H9 (cell line): ENCODE data around the gene PRDM8. TPM values are rescaled to one million over a fixed set of nuclear protein-coding genes. Genes with fewer than 3 reads are reported as not detected.
A peak's percentile ranks its signal among the peaks of the same experiment; 100 is the strongest.

Experiments
- DNase-seq: peaks from one replicate; pipeline ENCODE4 v3.0.0-alpha.2; 2017
- H2AFZ ChIP-seq: one replicate; pipeline ENCODE4 v1.6.1; 2013; ENCODE audit warnings: mild to moderate bottlenecking, low read length, control low read depth, moderate library complexity
- H2AK5ac ChIP-seq: 2 replicates; pipeline ENCODE4 v1.6.1; 2013; ENCODE audit warnings: low read length, control low read depth, mixed read lengths; ENCODE audit not compliant: insufficient read length
- H2BK120ac ChIP-seq: one replicate; pipeline ENCODE4 v1.6.1; 2013; ENCODE audit warnings: low read depth, mild to moderate bottlenecking, low read length, control low read depth, inconsistent platforms; ENCODE audit not compliant: poor library complexity, severe bottlenecking
- H2BK12ac ChIP-seq: 2 replicates; pipeline ENCODE4 v1.6.1; 2013; ENCODE audit warnings: low read length, control low read depth, mixed read lengths, low read depth; ENCODE audit not compliant: insufficient read length
- H2BK15ac ChIP-seq: 2 replicates; pipeline ENCODE4 v1.6.1; 2013; ENCODE audit warnings: low read depth, low read length, control low read depth
- H2BK20ac ChIP-seq: one replicate; pipeline ENCODE4 v1.6.1; 2013; ENCODE audit warnings: low read depth, mild to moderate bottlenecking, low read length, control low read depth, inconsistent platforms; ENCODE audit not compliant: poor library complexity, severe bottlenecking
- H2BK5ac ChIP-seq: 2 replicates; pipeline ENCODE4 v1.6.1; 2013; ENCODE audit warnings: low read length, control low read depth, mixed read lengths; ENCODE audit not compliant: insufficient read length
- H3K14ac ChIP-seq: 2 replicates; pipeline ENCODE4 v1.6.1; 2013; ENCODE audit warnings: low read length, control low read depth; ENCODE audit not compliant: insufficient read depth
- H3K18ac ChIP-seq: 2 replicates; pipeline ENCODE4 v1.6.1; 2013; ENCODE audit warnings: low read depth, mild to moderate bottlenecking, mixed read lengths, low read length, control low read depth; ENCODE audit not compliant: insufficient read length
- H3K23ac ChIP-seq: 2 replicates; pipeline ENCODE4 v1.6.1; 2013; ENCODE audit warnings: low read length, control low read depth, mixed read lengths, low read depth; ENCODE audit not compliant: insufficient read length
- H3K23me2 ChIP-seq: 2 replicates; pipeline ENCODE4 v1.6.1; 2013; ENCODE audit warnings: low read depth, mild to moderate bottlenecking, mixed read lengths, low read length, control low read depth; ENCODE audit not compliant: insufficient read length, poor library complexity, severe bottlenecking
- H3K27ac ChIP-seq: 2 replicates; pipeline ENCODE4 v1.5.1; 2013; ENCODE audit warnings: low read length, control low read depth, mixed read lengths, low read depth; ENCODE audit not compliant: insufficient read length
- H3K27me3 ChIP-seq: 2 replicates; pipeline ENCODE4 v1.6.1; 2013; ENCODE audit warnings: low read length, control low read depth, inconsistent platforms; ENCODE audit not compliant: insufficient read depth
- H3K4ac ChIP-seq: 2 replicates; pipeline ENCODE4 v1.6.1; 2013; ENCODE audit warnings: low read depth, mild to moderate bottlenecking, control low read depth, inconsistent platforms, low read length, moderate library complexity
- H3K4me1 ChIP-seq: 2 replicates; pipeline ENCODE4 v1.6.1; 2013; ENCODE audit warnings: low read length, control low read depth, inconsistent platforms; ENCODE audit not compliant: insufficient read depth
- H3K4me2 ChIP-seq: 2 replicates; pipeline ENCODE4 v1.6.1; 2013; ENCODE audit warnings: low read length, control low read depth, mixed read lengths; ENCODE audit not compliant: insufficient read length, insufficient read depth
- H3K56ac ChIP-seq: 2 replicates; pipeline ENCODE4 v1.6.1; 2013; ENCODE audit warnings: low read depth, mild to moderate bottlenecking, mixed read lengths, low read length, control low read depth; ENCODE audit not compliant: insufficient read length
- H3K79me1 ChIP-seq: 2 replicates; pipeline ENCODE4 v1.6.1; 2013; ENCODE audit warnings: low read depth, mild to moderate bottlenecking, moderate library complexity, low read length, control low read depth, inconsistent platforms; ENCODE audit not compliant: insufficient read depth, poor library complexity, severe bottlenecking
- H3K79me2 ChIP-seq: 2 replicates; pipeline ENCODE4 v1.6.1; 2013; ENCODE audit warnings: low read length, control low read depth, inconsistent platforms; ENCODE audit not compliant: insufficient read depth
- H3K9ac ChIP-seq: 2 replicates; pipeline ENCODE4 v1.6.1; 2013; ENCODE audit warnings: low read length, control low read depth, mixed read lengths; ENCODE audit not compliant: insufficient read length; ENCODE audit errors: extremely low read depth
- H3K9me3 ChIP-seq: one replicate; pipeline ENCODE4 v1.6.1; 2013; ENCODE audit warnings: low read depth, low read length, inconsistent platforms; ENCODE audit not compliant: control insufficient read depth
- H3T11ph ChIP-seq: one replicate; pipeline ENCODE4 v1.6.1; 2013; ENCODE audit warnings: mild to moderate bottlenecking, low read length, control low read depth, inconsistent platforms
- H4K20me1 ChIP-seq: one replicate; pipeline ENCODE4 v1.6.1; 2013; ENCODE audit not compliant: control insufficient read depth, insufficient read length, insufficient read depth
- H4K5ac ChIP-seq: 2 replicates; pipeline ENCODE4 v1.6.1; 2013; ENCODE audit warnings: low read depth, mild to moderate bottlenecking, mixed read lengths, low read length, control low read depth; ENCODE audit not compliant: insufficient read length
- H4K8ac ChIP-seq: replicated peaks from 2 replicates; pipeline ENCODE4 v1.6.1; 2013; ENCODE audit warnings: low read length, control low read depth, mixed read lengths, low read depth; ENCODE audit not compliant: insufficient read length
- H4K91ac ChIP-seq: 2 replicates; pipeline ENCODE4 v1.6.1; 2013; ENCODE audit warnings: low read depth, mild to moderate bottlenecking, moderate library complexity, mixed read lengths, low read length, control low read depth; ENCODE audit not compliant: insufficient read length
- H3K27ac Mint-ChIP-seq, 3 experiments: 2 replicates in 2 of 3; 3 replicates in 1 of 3; pipeline ENCODE4 v1.8.0; 2020 to 2021; ENCODE audit warnings: mixed read lengths in 3 of 3, mild to moderate bottlenecking in 1 of 3, moderate library complexity in 1 of 3
- H3K27me3 Mint-ChIP-seq: 2 replicates; pipeline ENCODE4 v1.8.0; 2021; ENCODE audit warnings: low read depth, mild to moderate bottlenecking, moderate library complexity, mixed read lengths
- H3K36me3 Mint-ChIP-seq, 3 experiments: 2 replicates in 2 of 3; 3 replicates in 1 of 3; pipeline ENCODE4 v1.8.0; 2020 to 2021; ENCODE audit warnings: low read depth in 3 of 3, mixed read lengths in 3 of 3; ENCODE audit not compliant: insufficient read depth in 1 of 3
- H3K4me1 Mint-ChIP-seq, 2 experiments: 2 replicates each; pipeline ENCODE4 v1.8.0; 2020; ENCODE audit warnings: mixed read lengths in 2 of 2
- H3K4me3 Mint-ChIP-seq, 2 experiments: 2 replicates in 1 of 2; 3 replicates in 1 of 2; pipeline ENCODE4 v1.8.0; 2020 to 2021; ENCODE audit warnings: mild to moderate bottlenecking in 2 of 2, mixed read lengths in 2 of 2, moderate library complexity in 1 of 2
- H3K9me3 Mint-ChIP-seq, 2 experiments: 2 replicates in 1 of 2; 3 replicates in 1 of 2; pipeline ENCODE4 v1.8.0; 2020; ENCODE audit warnings: mild to moderate bottlenecking in 2 of 2, mixed read lengths in 2 of 2, moderate library complexity in 1 of 2
- WGBS: extraction: QIAGEN DNeasy Blood & Tissue Kit; methylation state at CpG from one replicate; pipeline ENCODE4 v1.1.7; 2013; ENCODE audit warnings: missing lambda C conversion rate, low lambda C conversion rate, mixed read lengths; ENCODE audit not compliant: insufficient read length; ENCODE audit errors: extremely low coverage; 5-methylcytosine and 5-hydroxymethylcytosine counted together
- total RNA-seq: library from RNA; stranded (reverse); gene quantifications from 2 replicates; pipeline ENCODE4 v1.2.1, GENCODE V29; 2021
- TF ChIP-seq, protein P1 (sequence below): fragments of 200-600 bp; sonication (generic); conservative IDR thresholded peaks from 3 replicates; pipeline ENCODE4 v1.8.0; 2021; ENCODE audit warnings: antibody characterized with exemption, mild to moderate bottlenecking

PRDM8 gene
- total RNA-seq, 1 experiment from 2014 or later = not detected

DNA sequence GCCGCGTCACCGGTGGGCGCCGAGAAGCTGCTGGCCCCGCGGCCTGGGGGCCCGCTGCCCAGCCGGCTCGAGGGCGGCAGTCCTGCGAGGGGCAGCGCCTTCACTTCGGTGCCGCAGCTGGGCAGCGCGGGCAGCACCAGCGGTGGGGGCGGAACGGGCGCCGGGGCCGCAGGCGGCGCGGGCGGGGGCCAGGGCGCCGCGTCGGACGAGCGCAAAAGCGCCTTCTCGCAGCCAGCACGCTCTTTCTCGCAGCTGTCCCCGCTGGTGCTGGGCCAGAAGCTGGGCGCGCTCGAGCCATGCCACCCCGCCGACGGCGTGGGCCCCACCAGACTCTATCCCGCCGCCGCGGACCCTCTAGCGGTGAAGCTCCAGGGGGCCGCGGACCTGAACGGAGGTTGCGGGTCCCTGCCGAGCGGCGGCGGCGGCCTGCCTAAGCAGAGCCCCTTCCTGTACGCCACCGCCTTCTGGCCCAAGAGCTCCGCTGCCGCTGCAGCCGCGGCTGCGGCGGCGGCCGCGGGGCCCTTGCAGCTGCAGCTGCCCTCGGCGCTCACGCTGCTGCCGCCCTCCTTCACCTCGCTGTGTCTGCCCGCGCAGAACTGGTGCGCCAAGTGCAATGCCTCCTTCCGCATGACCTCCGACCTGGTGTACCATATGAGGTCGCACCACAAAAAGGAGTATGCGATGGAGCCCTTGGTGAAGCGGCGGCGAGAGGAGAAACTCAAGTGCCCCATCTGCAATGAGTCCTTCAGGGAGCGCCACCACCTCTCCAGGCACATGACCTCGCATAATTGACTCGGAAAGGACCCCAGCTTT lies 5.6 kb downstream of the PRDM8 start:
- H3K23me2 ChIP-seq = peaks cover 9% of the 10 kb centered on the region
- no peak overlapping the region for H3K14ac ChIP-seq
- WGBS = no CpG with 5 or more reads among the region's 88 CpGs
- H3K79me2 ChIP-seq = no peaks in the 10 kb centered on the region
- DNase-seq = peak; percentile 66
- H3K27me3 ChIP-seq = peaks cover 86% of the 10 kb centered on the region
- H2AK5ac ChIP-seq = no peak overlapping the region
- H2BK12ac ChIP-seq = no peak overlapping the region
- H3K18ac ChIP-seq = no peak overlapping the region
- H3K56ac ChIP-seq = no peak overlapping the region
- no peak overlapping the region for H2BK20ac ChIP-seq
- peak overlapping the region in 1 of 3 experiments; percentile 76; a peak in 1 of 7 replicates for H3K27ac Mint-ChIP-seq
- H3K4me1 ChIP-seq = peaks cover 2% of the 10 kb centered on the region; the same call in 1 of the 2 replicates
- H2BK120ac ChIP-seq = no peak overlapping the region
- H2AFZ ChIP-seq = no peak overlapping the region
- no peak overlapping the region for H4K5ac ChIP-seq
- no peak overlapping the region for H3K27ac ChIP-seq
- no peak overlapping the region for H4K8ac ChIP-seq
- H3K79me1 ChIP-seq = no peaks in the 10 kb centered on the region
- no peak overlapping the region for H3K9ac ChIP-seq
- no peak overlapping the region for H2BK15ac ChIP-seq
- H3K4me3 Mint-ChIP-seq = peak overlapping the region; percentile 51 to 83
- TF ChIP-seq, protein P1, sequence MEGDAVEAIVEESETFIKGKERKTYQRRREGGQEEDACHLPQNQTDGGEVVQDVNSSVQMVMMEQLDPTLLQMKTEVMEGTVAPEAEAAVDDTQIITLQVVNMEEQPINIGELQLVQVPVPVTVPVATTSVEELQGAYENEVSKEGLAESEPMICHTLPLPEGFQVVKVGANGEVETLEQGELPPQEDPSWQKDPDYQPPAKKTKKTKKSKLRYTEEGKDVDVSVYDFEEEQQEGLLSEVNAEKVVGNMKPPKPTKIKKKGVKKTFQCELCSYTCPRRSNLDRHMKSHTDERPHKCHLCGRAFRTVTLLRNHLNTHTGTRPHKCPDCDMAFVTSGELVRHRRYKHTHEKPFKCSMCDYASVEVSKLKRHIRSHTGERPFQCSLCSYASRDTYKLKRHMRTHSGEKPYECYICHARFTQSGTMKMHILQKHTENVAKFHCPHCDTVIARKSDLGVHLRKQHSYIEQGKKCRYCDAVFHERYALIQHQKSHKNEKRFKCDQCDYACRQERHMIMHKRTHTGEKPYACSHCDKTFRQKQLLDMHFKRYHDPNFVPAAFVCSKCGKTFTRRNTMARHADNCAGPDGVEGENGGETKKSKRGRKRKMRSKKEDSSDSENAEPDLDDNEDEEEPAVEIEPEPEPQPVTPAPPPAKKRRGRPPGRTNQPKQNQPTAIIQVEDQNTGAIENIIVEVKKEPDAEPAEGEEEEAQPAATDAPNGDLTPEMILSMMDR = 0 out of 3 replicates have a peak, but pooled peaks have one; percentile 15
- H3K4me2 ChIP-seq = peak overlapping the region; percentile 52
- H3K4ac ChIP-seq = no peak overlapping the region
- peaks cover 11 to 32% of the 10 kb centered on the region in 2 experiments for H3K4me1 Mint-ChIP-seq
- no peak overlapping the region for H2BK5ac ChIP-seq
- H3T11ph ChIP-seq = no peak overlapping the region
- H3K27me3 Mint-ChIP-seq = peaks cover 96% of the 10 kb centered on the region
- no peaks in the 10 kb centered on the region for H3K9me3 ChIP-seq
- no peak overlapping the region for H3K23ac ChIP-seq
- peaks cover 3% of the 10 kb centered on the region for H4K20me1 ChIP-seq
- peaks cover 0 to 1% (median 0%) of the 10 kb centered on the region in 3 experiments; a peak in 1 of 7 replicates for H3K36me3 Mint-ChIP-seq
- H3K9me3 Mint-ChIP-seq = peaks cover 3 to 17% of the 10 kb centered on the region in 2 experiments
- H4K91ac ChIP-seq = no peak overlapping the region
